Vagina (tissue), 2 donors: ENCODE data around the gene STMND1.

Experiments used
- CTCF ChIP-seq, 3 experiments: fragments of 450-650 bp in 2 of 3; fragments of 200-600 bp in 1 of 3; sonication (generic) in 1 of 3; IDR thresholded peaks; one replicate each; pipeline ENCODE4 v1.5.1; 2017 to 2019; ENCODE audit warnings: antibody characterized with exemption in 3 of 3, mild to moderate bottlenecking in 2 of 3, moderate library complexity in 2 of 3
- POLR2AphosphoS5 ChIP-seq, 2 donors: sonication (generic); formaldehyde crosslinking; IDR thresholded peaks; one replicate each; pipeline ENCODE4 v1.9.0; 2017; ENCODE audit warnings: antibody characterized with exemption in 2 of 2, mild to moderate bottlenecking in 2 of 2, low read depth in 1 of 2; ENCODE audit not compliant: insufficient read depth in 1 of 2

DNA sequence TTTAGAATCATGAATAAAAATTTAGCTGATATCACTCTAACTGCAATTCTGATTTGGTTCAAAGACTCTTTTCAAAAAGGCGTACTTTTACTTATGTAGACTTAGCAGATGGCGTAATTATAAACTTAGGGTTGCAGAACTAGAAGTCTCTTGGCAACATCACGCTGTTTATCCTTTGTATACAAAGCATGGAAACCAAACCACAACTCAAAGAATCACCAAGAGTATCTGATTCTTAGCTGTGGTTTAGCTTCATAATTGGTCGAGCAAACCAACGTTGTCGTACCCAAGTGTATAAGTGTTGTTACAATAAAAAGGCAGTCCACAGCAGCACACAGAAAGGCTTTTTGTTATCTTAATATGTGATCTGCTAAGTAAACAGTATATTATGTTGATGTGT, 18.2 kb downstream of the STMND1 start:
- no peak for TF ChIP-seq CTCF (IDR thresholded peaks at IDR 0.05)
- no peak for TF ChIP-seq POLR2AphosphoS5 (IDR thresholded peaks at IDR 0.05; ENCODE audit: insufficient read depth in 1 of 2, low read depth in 1 of 2)
